HG02759 (cell line): ENCODE measurements around the gene TMCO4.
"Not testable (repeated sequence)": the region's sequence is repeated elsewhere in the genome, so short reads cannot be mapped to it uniquely, and the experiment has no call there.

Experiments
- ATAC-seq: cut with Tn5 transposase; IDR thresholded peaks from one replicate; pipeline ENCODE4 v1.9.1; 2021; ENCODE audit warnings: mild to moderate bottlenecking, moderate library complexity; ENCODE audit not compliant: unreplicated experiment

TMCO4 gene

DNA sequence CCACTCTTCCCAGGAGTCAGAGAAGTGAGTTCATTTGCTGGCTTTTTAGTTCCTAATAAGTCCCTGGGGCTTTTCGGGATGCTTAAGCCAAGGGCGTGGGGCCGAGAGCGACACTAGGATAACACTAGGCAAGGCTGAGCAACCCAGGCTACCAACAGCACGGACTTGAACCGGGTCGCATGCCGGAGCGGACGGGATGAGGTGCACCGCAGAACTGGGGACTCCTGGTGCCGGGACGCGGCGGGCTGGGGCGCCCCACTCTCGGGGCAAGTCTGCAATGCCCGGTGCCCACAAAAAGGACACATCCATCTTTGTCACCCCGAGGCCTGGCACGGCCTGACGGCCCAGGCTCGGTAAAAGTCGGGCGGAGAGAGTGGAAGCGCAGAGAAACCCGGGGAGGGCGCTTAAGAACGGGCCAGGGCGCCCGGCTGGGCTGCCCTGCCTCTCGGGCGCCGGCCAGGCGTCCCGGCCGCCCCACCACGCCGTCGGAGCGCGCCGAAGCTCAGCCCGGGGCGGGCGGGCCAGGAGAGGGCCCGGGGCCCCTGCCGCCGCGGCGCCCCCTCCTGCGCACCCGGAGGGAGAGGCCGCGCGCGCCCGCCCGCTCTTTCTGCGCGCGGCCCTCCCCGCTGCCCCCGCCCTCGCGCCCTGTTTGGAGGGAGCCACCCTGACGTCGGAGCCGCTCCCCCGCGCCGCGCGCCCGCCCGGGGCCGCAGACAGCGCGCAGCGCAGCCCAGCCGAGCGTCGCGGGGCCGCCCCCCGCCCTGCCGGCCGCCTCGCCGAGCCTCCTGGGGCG, 155.9 kb downstream of the TMCO4 start, which contains the start of gene NBL1:
Gene NBL1, plus strand, starts transcription at position 710 of the 793 bp plus-strand sequence. CDS start 10,720 bp downstream, outside the sequence.
- ATAC-seq = peak; percentile 72

DNA sequence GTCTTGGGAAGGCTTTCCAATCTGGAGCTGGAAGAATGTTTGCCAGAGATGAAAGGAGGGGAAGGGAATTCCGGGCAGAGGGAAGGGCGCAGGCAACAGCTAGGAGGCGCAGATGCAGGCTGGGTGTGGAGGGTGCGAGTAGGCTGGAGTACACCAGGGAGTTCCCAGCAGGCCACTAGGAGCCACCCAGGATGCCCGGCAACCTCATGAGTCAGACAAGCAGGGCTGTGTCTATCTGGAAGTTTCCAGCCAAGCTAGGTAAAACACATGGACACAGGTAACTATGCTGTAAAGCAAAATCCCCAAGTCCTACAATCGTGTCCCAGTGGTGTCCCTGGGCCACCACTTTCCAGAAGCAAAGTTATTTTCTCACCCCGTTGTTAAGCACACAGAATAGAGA, 156.6 kb downstream of the TMCO4 start:
- no peak for ATAC-seq

DNA sequence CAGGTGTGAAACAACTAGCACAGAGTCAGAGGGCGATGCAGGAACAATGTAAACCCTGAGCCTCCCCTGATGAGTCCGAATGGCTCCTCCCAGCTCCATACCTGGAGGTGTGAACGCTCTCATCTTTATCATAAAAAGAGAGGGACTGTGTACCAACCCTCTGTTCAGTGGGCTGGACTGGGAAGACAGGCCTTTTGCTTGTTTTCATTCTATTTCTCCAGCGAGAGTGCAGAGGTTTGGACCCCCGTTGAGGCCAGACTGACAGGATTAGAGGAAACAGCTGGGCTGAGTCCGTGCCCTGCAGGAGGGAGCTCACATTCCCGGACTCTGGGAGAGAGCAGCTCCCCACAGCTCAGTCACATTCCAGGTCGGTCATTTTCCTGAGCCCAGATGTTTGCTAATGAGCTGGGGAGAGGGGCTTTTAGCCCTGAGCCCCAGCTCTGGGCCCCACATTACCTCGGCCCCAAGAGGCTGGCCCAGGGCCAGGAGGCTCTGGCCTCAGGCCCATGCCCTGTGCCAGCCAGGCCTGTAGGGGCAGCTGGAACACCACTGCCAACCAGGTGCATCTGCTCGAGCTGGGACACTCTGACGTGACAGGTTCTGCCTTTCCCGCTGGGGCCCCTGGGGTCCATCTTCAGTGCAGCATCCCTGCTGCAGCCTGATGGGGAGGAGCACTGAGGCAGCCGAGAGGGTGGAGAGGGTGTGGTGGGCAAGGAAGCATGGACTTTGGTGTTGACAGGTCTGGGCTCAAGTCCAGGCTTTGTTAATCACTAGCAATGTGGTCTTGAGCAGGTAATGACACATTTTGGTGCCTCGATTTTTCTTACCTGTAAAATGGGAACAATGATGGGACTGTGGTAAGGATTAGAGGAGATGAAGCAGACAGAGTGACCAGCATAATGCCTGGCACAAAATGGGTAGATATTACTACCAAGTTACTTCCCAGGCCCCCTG, 159.1 kb downstream of the TMCO4 start:
- no peak for ATAC-seq

DNA sequence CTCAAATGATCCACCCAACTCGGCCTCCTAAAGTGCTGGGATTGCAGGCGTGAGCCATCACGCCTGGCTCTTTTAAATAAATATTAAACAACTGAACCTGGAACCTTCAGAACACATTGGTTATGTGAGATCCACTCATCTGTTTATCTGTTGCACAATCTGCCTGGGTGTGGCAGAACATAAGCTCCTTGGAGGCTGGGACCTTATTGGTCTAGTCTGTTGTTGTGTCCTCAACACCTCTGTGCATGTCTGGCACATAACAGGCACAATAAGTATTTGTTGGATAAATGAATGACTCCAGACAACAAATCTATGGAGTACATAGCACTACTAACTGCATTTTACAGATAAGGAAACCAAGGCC, 159.7 kb downstream of the TMCO4 start:
- ATAC-seq = no peak

DNA sequence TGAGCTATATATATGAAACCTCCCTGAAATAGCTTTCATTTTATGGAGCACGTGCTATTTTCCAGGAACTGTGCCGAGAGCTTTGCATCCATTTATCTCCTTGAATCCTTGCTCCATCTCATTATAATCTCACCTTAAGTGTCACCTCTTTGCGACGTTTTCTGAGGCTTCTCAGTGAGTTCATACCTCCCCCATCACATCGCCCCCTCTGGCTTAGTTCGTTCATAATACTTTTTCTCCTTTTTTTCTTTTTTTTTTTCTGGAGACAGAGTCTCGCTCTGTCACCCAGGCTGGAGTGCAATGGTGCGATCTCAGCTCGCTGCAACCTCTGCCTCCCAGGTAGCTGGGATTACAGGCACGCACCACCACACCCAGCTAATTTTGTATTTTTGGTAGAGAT, 160.5 kb downstream of the TMCO4 start:
- not testable (repeated sequence) for ATAC-seq

DNA sequence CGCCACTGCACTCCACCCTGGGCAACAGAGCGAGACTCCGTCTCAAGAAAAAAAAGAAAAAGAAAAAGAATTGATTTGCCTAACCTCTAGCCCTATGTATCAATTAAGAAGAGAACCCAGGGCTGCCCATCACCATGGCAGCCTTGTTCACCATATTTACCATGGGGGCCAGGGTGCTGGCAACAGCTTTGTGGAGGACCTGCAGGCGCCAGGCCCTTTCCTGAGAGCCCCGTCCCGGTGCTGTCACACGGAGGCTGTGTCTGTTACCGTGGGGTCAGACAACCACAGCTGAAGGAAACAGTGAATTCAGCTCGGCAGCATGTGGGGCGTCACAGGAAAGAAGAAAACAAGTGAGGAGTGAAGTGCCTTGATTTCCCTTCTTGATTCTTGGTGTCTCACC, 162.1 kb downstream of the TMCO4 start:
- no peak for ATAC-seq

DNA sequence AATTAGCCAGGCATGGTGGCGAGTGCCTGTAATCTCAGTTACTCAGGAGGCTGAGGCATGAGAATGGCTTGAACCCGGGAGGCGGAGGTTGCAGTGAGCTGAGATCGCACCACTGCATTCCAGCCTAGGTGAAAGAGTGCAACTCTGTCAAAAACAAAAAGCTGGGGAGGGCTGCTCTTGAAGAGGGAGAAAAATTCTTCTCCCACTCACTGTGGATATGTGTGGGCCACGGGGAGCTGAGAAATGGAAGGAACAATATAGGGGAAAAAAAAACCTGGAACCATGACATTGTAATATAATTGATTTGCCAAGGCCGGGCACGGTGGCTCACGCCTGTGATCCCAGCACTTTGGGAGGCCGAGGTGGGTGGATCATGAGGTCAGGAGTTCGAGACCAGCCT, 163.0 kb downstream of the TMCO4 start:
- not testable (repeated sequence) for ATAC-seq

DNA sequence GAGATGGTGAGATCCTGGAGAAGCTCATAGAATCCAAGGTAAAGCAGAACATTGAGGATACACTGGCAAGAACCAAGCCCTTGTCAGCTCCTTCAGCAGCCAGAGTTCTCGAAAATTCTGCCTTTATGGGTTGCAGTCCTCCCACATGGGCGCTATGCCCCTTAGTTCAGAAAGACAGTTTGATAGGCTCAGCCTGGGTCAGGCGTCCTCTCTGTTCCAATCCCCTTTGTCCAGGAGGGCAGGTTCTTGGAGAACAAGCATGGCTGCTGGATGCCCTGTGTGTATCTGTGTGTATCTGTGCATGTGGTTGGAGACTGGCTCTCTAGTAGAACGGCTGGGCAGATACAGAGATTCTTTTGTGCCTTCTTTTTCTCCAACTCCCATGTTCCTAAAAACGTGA, 163.7 kb downstream of the TMCO4 start:
- ATAC-seq = no peak

DNA sequence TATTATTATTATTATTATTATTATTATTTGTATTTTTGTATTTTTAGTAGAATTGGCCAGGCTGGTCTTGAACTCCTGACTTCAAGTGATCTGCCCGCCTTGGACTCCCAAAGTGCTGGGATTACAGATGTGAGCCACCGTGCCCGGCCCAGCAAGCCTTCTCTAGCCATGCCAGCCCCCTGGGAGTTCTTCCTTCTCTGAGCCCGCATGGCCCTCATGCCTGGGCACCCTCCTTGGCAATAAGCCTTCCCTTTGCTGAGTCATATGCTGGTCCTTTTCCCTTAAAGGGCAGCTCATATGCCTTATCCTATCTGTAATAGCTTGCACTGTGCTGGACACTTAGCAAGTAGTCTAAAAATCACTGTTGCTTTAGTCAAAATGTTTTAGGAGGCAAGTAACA, 164.1 kb downstream of the TMCO4 start:
- ATAC-seq = no peak

DNA sequence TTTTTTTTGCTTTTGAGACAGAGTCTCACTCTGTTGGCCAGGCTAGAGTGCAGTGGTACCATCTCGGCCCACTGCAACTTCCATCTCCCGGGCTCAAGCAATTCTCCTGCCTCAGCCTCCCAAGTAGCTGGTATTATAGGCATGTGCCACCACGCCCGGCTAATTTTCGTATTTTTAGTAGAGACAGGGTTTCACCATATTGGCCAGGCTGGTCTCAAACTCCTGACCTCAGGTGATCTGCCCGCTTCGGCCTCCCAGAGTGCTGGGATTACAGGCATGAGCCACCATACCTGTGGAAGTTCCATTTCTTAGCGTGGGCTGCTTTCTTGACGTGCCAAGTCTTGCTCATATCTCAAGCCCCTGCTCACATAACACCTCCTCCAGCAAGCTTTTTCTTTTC, 164.7 kb downstream of the TMCO4 start:
- not testable (repeated sequence) for ATAC-seq

DNA sequence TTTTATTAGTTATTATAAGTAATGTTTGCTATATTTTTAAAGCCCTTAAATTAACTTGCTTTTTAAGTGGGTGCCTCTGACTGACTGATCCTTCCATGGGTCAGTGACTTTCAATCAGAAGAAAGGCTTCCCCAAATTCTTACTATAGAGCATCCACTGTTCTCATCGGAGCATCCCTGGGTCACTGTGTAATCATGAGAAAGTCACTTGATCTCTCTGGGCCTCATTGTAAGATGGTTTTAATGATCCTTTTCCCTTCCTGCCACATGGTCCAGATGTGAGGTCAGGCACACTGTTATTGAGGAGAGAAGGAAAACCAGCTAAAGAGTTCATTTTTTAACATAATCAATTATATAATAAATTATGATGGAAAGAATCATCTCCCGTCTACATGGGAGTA, 166.6 kb downstream of the TMCO4 start:
- no peak for ATAC-seq
